Measurements from ENCODE around the gene COA1.

GRCh38 chr7:43700646-43701499 lies 28.4 kb downstream of the COA1 start:
- TF ChIP-seq CTCF (IDR thresholded peaks at IDR 0.05 in 2 of 3, conservative IDR thresholded peaks at IDR 0.05 in 1 of 3; ENCODE audit: insufficient read depth in 2 of 3, low read depth in 1 of 3, low read length in 3 of 3): no peak
- TF ChIP-seq ZNF384 (IDR thresholded peaks at IDR 0.05; ENCODE audit: low read depth, low read length): no peak
- TF ChIP-seq NFRKB (IDR thresholded peaks at IDR 0.05; ENCODE audit: low read depth): no peak
- TF ChIP-seq SPI1 (IDR thresholded peaks at IDR 0.05; ENCODE audit: borderline replicate concordance, low read depth, low read length): no peak
- TF ChIP-seq USF2 (CRISPR knock-in tag; IDR thresholded peaks at IDR 0.05): no peak
- TF ChIP-seq POLR2AphosphoS5 (IDR thresholded peaks at IDR 0.05; ENCODE audit: control insufficient read depth, insufficient read depth, low read depth, low read length): no peak
- no peak for TF ChIP-seq ATF1 (CRISPR knock-in tag; IDR thresholded peaks at IDR 0.05)
- TF ChIP-seq ATF1 (tag; IDR thresholded peaks at IDR 0.05): no peak
- TF ChIP-seq ZNF280B (CRISPR knock-in tag; IDR thresholded peaks at IDR 0.05): no peak
- TF ChIP-seq EWSR1 (IDR thresholded peaks at IDR 0.05; ENCODE audit: borderline replicate concordance, low read depth, partially characterized antibody): no peak
- no peak for TF ChIP-seq SRF (CRISPR knock-in tag; IDR thresholded peaks at IDR 0.05)
- no peak for TF ChIP-seq ZNF253 (CRISPR knock-in tag; conservative IDR thresholded peaks at IDR 0.05)
- no peak for TF ChIP-seq ZBTB43 (CRISPR knock-in tag; IDR thresholded peaks at IDR 0.05)
